Measurements from ENCODE around the gene CYSLTR2. TPM values are rescaled to one million over a fixed set of nuclear protein-coding genes. Genes with fewer than 3 reads are reported as not detected.

Gene CYSLTR2
- total RNA-seq, 1 donor from 2014 or later, result 0.75 TPM

GRCh38 chr13:48633700-48634099 is 20.0 kb upstream of the CYSLTR2 start:
- peaks cover 4% of the 10 kb centered on the region for H3K4me1 Mint-ChIP-seq (ENCODE audit: low read depth)
- peaks cover 6% of the 10 kb centered on the region for H3K27me3 Mint-ChIP-seq (ENCODE audit: insufficient read depth)
- H3K36me3 Mint-ChIP-seq (ENCODE audit: low read depth), result no peaks in the 10 kb centered on the region
- peaks cover 6% of the 10 kb centered on the region for H3K9me3 Mint-ChIP-seq
- H3K4me3 Mint-ChIP-seq, result no peak overlapping the region
- intact Hi-C loops (cut with micrococcal nuclease), result no loop called here
- H3K27ac Mint-ChIP-seq, result no peak overlapping the region
- DNase-seq (ENCODE audit: low spot score), result no peak

DNA sequence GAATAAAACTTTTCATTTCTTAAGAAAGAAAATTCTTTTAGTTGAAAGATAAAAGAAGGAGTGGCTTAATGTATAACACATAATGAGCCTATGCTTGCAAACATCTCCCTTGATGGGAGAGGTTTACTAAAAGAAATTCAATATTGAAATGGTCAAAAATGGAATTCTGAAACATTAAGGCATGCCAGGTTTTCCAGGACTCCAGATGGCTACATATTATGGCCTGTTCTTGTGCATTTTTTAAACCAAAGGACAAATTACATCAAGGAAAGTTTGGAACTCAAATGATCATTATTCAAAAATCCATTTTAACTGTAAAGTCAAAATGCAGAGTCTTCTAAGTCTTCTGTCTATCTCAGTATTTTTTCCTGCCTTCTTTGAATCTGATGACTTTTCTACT is 19.1 kb upstream of the CYSLTR2 start:
- H3K4me1 Mint-ChIP-seq (ENCODE audit: low read depth), result peaks cover 4% of the 10 kb centered on the region
- no peak for DNase-seq (ENCODE audit: low spot score)
- peaks cover 6% of the 10 kb centered on the region for H3K27me3 Mint-ChIP-seq (ENCODE audit: insufficient read depth)
- H3K9me3 Mint-ChIP-seq, result peaks cover 9% of the 10 kb centered on the region
- intact Hi-C loops (cut with micrococcal nuclease), result no loop called here
- no peak overlapping the region for H3K27ac Mint-ChIP-seq
- no peak overlapping the region for H3K4me3 Mint-ChIP-seq
- no peaks in the 10 kb centered on the region for H3K36me3 Mint-ChIP-seq (ENCODE audit: low read depth)

DNA sequence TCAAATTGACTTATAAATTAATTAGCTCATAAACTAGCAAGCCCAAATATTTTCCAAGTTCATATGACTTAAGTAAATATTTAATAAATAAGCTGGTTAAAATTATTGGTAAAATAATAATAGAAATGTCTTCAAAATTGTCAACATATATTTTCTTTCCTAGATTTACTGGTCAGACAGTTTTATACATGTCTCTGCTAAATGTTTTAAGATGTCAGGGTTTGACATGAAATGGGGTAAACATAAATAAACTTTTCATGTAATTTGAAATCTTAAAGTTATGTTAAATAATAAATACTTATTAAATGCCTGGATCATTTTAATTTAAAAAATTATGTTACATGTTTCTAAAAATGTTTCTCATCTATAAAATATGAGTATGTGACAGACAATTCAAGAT is 18.3 kb upstream of the CYSLTR2 start:
- H3K4me1 Mint-ChIP-seq (ENCODE audit: low read depth), result peaks cover 4% of the 10 kb centered on the region
- no peaks in the 10 kb centered on the region for H3K36me3 Mint-ChIP-seq (ENCODE audit: low read depth)
- no peak overlapping the region for H3K27ac Mint-ChIP-seq
- DNase-seq (ENCODE audit: low spot score), result no peak
- H3K27me3 Mint-ChIP-seq (ENCODE audit: insufficient read depth), result peaks cover 2% of the 10 kb centered on the region
- H3K4me3 Mint-ChIP-seq, result no peak overlapping the region
- peaks cover 9% of the 10 kb centered on the region for H3K9me3 Mint-ChIP-seq
- intact Hi-C loops (cut with micrococcal nuclease), result no loop called here

- no peak for DNase-seq (ENCODE audit: low spot score)
- no peak overlapping the region for H3K27ac Mint-ChIP-seq
- intact Hi-C loops (cut with micrococcal nuclease), result no loop called here
- H3K9me3 Mint-ChIP-seq, result peaks cover 9% of the 10 kb centered on the region
- H3K4me1 Mint-ChIP-seq (ENCODE audit: low read depth), result peaks cover 4% of the 10 kb centered on the region
- no peak overlapping the region for H3K4me3 Mint-ChIP-seq
- H3K36me3 Mint-ChIP-seq (ENCODE audit: low read depth), result no peaks in the 10 kb centered on the region
- peaks cover 4% of the 10 kb centered on the region for H3K27me3 Mint-ChIP-seq (ENCODE audit: insufficient read depth)
These were observed 17.2 kb upstream of the CYSLTR2 start for GRCh38 chr13:48636550-48636949.

DNA sequence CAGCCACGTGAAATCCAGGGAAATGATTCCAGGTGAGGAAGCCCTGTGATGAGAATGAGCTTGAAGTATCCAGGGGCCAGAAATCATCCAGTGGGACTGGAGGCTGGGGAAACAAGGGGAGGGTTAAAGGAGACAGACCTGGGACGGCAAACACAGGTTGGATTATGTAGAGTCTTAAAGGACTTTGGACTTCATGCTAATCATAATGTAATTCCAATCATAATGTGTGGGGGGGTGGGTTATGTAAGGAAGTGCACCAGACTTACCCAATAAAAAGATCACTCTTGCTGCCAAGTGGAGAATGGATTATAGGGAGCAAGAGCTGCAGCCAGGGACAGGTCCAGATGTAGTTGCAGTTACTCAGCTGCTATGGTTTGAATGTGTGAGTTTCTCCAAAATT is 16.1 kb upstream of the CYSLTR2 start:
- H3K9me3 Mint-ChIP-seq, result peaks cover 9% of the 10 kb centered on the region
- no peak overlapping the region for H3K27ac Mint-ChIP-seq
- H3K4me3 Mint-ChIP-seq, result no peak overlapping the region
- intact Hi-C loops (cut with micrococcal nuclease), result no loop called here
- H3K27me3 Mint-ChIP-seq (ENCODE audit: insufficient read depth), result peaks cover 3% of the 10 kb centered on the region
- peaks cover 4% of the 10 kb centered on the region for H3K4me1 Mint-ChIP-seq (ENCODE audit: low read depth)
- no peaks in the 10 kb centered on the region for H3K36me3 Mint-ChIP-seq (ENCODE audit: low read depth)
- no peak for DNase-seq (ENCODE audit: low spot score)

DNA sequence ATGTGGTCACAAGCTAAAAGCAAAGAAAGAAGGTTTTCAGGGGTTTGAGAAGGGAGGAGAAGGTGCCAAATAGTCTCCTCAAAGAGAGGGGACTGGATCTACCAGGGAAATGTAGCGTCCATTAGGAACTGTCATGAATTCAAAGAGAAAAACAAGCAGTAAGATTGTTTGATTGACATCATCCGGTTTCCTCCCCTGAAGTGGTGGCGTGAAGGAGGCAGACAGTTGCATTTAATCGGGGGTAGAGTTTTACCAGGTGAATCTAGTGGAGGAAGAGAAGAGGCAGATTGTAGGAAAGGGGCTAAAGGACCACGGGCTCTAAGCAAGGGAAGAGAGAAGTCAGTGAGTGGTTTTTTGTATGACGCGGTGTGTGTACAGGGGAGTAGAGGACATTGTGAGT is 13.0 kb upstream of the CYSLTR2 start:
- no peak for DNase-seq (ENCODE audit: low spot score)
- intact Hi-C loops (cut with micrococcal nuclease), result no loop called here
- H3K4me3 Mint-ChIP-seq, result no peak overlapping the region
- H3K36me3 Mint-ChIP-seq (ENCODE audit: low read depth), result no peaks in the 10 kb centered on the region
- peaks cover 2% of the 10 kb centered on the region for H3K27me3 Mint-ChIP-seq (ENCODE audit: insufficient read depth)
- peaks cover 9% of the 10 kb centered on the region for H3K9me3 Mint-ChIP-seq
- H3K27ac Mint-ChIP-seq, result no peak overlapping the region
- no peaks in the 10 kb centered on the region for H3K4me1 Mint-ChIP-seq (ENCODE audit: low read depth)

DNA sequence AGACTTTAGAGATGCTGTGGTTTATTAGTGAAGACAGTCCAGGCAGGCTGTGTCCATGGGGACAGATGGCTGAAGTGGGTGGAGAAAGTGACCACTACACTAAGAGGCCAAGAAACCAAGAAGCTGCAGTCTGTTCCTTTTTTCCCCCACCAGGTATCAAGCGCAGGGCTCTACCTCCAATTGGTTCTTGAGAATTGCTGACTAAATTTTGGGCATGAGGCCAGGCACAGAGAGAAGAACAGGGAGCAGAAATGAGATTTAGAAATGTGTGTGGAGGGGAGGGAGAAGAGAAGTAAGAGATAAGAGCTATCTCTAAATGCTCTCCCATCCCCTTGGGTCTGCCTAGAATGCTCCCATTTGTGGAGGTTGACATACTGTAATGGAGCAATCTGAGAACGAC is 12.3 kb upstream of the CYSLTR2 start:
- Mint-ChIP-seq H3K36me3 (ENCODE audit: low read depth) (no peaks in the 10 kb centered on the region), H3K4me1 (ENCODE audit: low read depth) (no peaks in the 10 kb centered on the region), H3K27me3 (ENCODE audit: insufficient read depth) (peaks cover 5% of the 10 kb centered on the region), H3K4me3 (no peak overlapping the region), H3K9me3 (peaks cover 5% of the 10 kb centered on the region), H3K27ac (no peak overlapping the region)
- no peak for DNase-seq (ENCODE audit: low spot score)
- intact Hi-C loops (cut with micrococcal nuclease), result no loop called here

DNA sequence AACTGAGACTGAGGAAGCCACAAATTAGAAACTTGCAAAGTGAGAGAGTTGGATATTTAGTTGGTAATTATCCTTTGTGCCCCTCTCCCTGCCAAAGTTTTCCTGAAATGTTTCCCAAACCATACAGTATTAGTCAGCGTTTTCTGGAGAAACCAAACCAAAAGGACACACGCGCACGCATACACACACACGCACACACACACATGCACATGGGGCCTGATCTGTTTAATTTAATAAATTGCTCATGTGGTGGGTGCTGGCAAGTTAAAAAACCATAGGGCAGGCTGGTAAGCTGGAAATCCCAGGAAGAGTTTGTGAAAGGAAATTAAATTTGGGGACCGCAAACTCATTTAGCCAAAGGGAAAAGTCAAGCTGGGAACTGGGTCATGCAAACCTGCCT is 11.7 kb upstream of the CYSLTR2 start:
- intact Hi-C loops (cut with micrococcal nuclease), result no loop called here
- no peak for DNase-seq (ENCODE audit: low spot score)
- Mint-ChIP-seq H3K4me3 (no peak overlapping the region), H3K9me3 (peaks cover 3% of the 10 kb centered on the region), H3K27me3 (ENCODE audit: insufficient read depth) (peaks cover 6% of the 10 kb centered on the region), H3K27ac (no peak overlapping the region), H3K36me3 (ENCODE audit: low read depth) (no peaks in the 10 kb centered on the region), H3K4me1 (ENCODE audit: low read depth) (no peaks in the 10 kb centered on the region)

DNA sequence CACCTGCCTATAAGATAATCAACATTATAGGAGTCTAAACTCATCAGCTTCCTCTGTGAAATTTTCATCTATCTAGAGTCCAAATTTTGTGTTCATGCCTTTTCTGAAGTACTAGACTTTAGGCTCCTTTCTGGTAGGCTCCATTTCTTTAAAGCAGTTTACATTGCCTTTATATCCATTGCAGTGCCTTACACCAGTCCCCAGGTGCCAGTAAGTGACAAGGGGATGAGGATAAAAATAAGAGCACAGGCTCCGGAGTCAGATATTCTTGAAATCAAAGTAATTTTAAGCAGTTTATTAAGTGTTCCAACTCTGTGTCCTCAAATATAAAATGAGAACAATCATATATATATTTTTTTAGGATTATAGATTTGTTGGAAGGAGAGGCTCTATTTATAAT is 10.6 kb upstream of the CYSLTR2 start:
- Mint-ChIP-seq H3K9me3 (peaks cover 3% of the 10 kb centered on the region), H3K27ac (no peak overlapping the region), H3K4me1 (ENCODE audit: low read depth) (no peaks in the 10 kb centered on the region), H3K27me3 (ENCODE audit: insufficient read depth) (peaks cover 6% of the 10 kb centered on the region), H3K4me3 (no peak overlapping the region), H3K36me3 (ENCODE audit: low read depth) (no peaks in the 10 kb centered on the region)
- intact Hi-C loops (cut with micrococcal nuclease), result no loop called here
- DNase-seq (ENCODE audit: low spot score), result no peak

- no peak for DNase-seq (ENCODE audit: low spot score)
- Mint-ChIP-seq H3K27ac (no peak overlapping the region), H3K27me3 (ENCODE audit: insufficient read depth) (peaks cover 6% of the 10 kb centered on the region), H3K4me3 (no peak overlapping the region), H3K36me3 (ENCODE audit: low read depth) (no peaks in the 10 kb centered on the region), H3K4me1 (ENCODE audit: low read depth) (peaks cover 6% of the 10 kb centered on the region), H3K9me3 (peaks cover under 1% of the 10 kb centered on the region)
- intact Hi-C loops (cut with micrococcal nuclease), result no loop called here
These were observed 9.6 kb upstream of the CYSLTR2 start for GRCh38 chr13:48644141-48644540.

DNA sequence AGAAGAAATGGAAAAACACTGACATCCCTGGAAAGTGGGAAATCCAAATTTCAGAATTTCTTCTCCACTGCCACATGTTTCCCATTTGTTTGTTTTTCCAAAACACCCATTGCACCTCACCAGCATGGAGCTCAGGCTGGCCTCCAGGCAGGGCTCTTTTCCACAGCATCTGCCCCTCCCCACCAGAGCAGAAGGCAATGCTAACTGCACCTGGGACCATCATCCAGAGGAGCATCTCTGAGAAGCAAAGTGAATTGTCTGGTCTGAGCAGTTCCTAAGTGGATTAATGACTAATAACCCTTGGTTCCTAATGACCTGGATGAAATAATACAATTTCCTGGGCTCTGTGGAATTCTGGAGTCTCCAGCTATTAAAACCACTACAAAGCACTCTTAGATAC is 8.8 kb upstream of the CYSLTR2 start:
- Mint-ChIP-seq H3K4me3 (no peak overlapping the region), H3K27ac (no peak overlapping the region), H3K9me3 (no peaks in the 10 kb centered on the region), H3K27me3 (ENCODE audit: insufficient read depth) (peaks cover 6% of the 10 kb centered on the region), H3K36me3 (ENCODE audit: low read depth) (no peaks in the 10 kb centered on the region), H3K4me1 (ENCODE audit: low read depth) (peaks cover 6% of the 10 kb centered on the region)
- no peak for DNase-seq (ENCODE audit: low spot score)
- intact Hi-C loops (cut with micrococcal nuclease), result no loop called here

GRCh38 chr13:48645845-48646244 is 7.9 kb upstream of the CYSLTR2 start:
- H3K36me3 Mint-ChIP-seq (ENCODE audit: low read depth), result no peaks in the 10 kb centered on the region
- H3K9me3 Mint-ChIP-seq, result no peaks in the 10 kb centered on the region
- H3K4me3 Mint-ChIP-seq, result no peak overlapping the region
- intact Hi-C loops (cut with micrococcal nuclease), result no loop called here
- peaks cover 5% of the 10 kb centered on the region for H3K27me3 Mint-ChIP-seq (ENCODE audit: insufficient read depth)
- DNase-seq (ENCODE audit: low spot score), result no peak
- H3K27ac Mint-ChIP-seq, result no peak overlapping the region
- H3K4me1 Mint-ChIP-seq (ENCODE audit: low read depth), result peaks cover 6% of the 10 kb centered on the region

DNA sequence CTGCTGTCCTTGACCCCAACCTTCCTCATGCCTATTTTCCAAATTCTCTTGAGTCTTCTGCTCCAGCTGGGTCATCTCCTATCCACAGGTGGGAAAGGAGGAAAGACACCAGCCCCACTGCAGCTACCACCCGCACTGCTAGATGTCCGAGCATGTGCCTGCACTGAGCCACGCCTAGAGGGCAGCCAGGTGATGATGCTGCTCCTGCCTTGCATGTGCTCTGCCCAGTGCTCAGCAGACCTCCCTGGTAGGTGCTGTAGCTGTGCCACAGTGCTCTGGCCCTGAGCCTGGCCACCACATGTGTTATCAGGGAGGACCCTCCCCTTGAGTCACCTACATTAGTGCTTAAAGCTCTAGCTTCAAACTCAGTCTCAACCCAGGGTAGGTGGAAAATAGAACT is 6.9 kb upstream of the CYSLTR2 start:
- intact Hi-C loops (cut with micrococcal nuclease), result no loop called here
- peaks cover 6% of the 10 kb centered on the region for H3K4me1 Mint-ChIP-seq (ENCODE audit: low read depth)
- H3K9me3 Mint-ChIP-seq, result no peaks in the 10 kb centered on the region
- H3K4me3 Mint-ChIP-seq, result no peak overlapping the region
- H3K36me3 Mint-ChIP-seq (ENCODE audit: low read depth), result no peaks in the 10 kb centered on the region
- no peak overlapping the region for H3K27ac Mint-ChIP-seq
- peaks cover 4% of the 10 kb centered on the region for H3K27me3 Mint-ChIP-seq (ENCODE audit: insufficient read depth)
- no peak for DNase-seq (ENCODE audit: low spot score)

- no peak for DNase-seq (ENCODE audit: low spot score)
- Mint-ChIP-seq H3K4me1 (ENCODE audit: low read depth) (peaks cover 7% of the 10 kb centered on the region), H3K27ac (no peak overlapping the region), H3K27me3 (ENCODE audit: insufficient read depth) (peaks cover 4% of the 10 kb centered on the region), H3K4me3 (no peak overlapping the region), H3K36me3 (ENCODE audit: low read depth) (no peaks in the 10 kb centered on the region), H3K9me3 (no peaks in the 10 kb centered on the region)
- intact Hi-C loops (cut with micrococcal nuclease), result no loop called here
These were observed 6.1 kb upstream of the CYSLTR2 start for GRCh38 chr13:48647625-48648024.

Data from activated T-helper 1 cell treated with anti-CD3 and anti-CD28 coated beads, Interleukin-12 subunit alpha, Interleukin-12 subunit beta, Interleukin-2, Interleukin-4 antibody, amounts not matched to agents 30 ng/mL and 10 ng/mL and 1 ng/mL, durations not matched to agents 14 hours and 24 hours and 36 hours (primary cell).